Measurements from ENCODE around the gene NGB. TPM values are rescaled to one million over a fixed set of nuclear protein-coding genes. Genes with fewer than 3 reads are reported as not detected.
A peak's percentile ranks its signal among the peaks of the same experiment; 100 is the strongest.

The NGB gene
- total and polyA plus RNA-seq, 7 experiments from 2014 or later: not detected

GRCh38 chr14:77251870-77252269, 19.1 kb downstream of the NGB start:
- H3K27ac Mint-ChIP-seq: no peak overlapping the region
- Histone ChIP-seq H3K4me3 (ENCODE audit: low read length) (no peak overlapping the region), H3K9me3 (ENCODE audit: control insufficient read depth in 2 of 3, low read length in 3 of 3) (no peaks in the 10 kb centered on the region), H3K27ac (ENCODE audit: low read depth, low read length) (no peak overlapping the region), H3K4me1 (ENCODE audit: control insufficient read depth in 2 of 2, insufficient read depth in 2 of 2, low read length in 2 of 2) (no peaks in the 10 kb centered on the region), H3K27me3 (ENCODE audit: control insufficient read depth in 2 of 2, insufficient read depth in 2 of 2, low read length in 2 of 2) (no peaks in the 10 kb centered on the region), H3K36me3 (ENCODE audit: control insufficient read depth in 2 of 3, insufficient read depth in 3 of 3, low read length in 3 of 3) (no peaks in the 10 kb centered on the region)
- no peaks in the 10 kb centered on the region for H3K9me3 Mint-ChIP-seq
- ATAC-seq (no peak), DNase-seq (no peak)
- intact Hi-C loops (cut with micrococcal nuclease): no loop called here
- H3K4me1 Mint-ChIP-seq: no peaks in the 10 kb centered on the region
- H3K4me3 Mint-ChIP-seq: no peak overlapping the region
- peaks cover 0 to 10% (median 0%) of the 10 kb centered on the region in 5 donors for H3K27me3 Mint-ChIP-seq
- CTCF ChIA-PET: no interaction called here
- H3K36me3 Mint-ChIP-seq: no peaks in the 10 kb centered on the region
- POLR2A ChIA-PET: no interaction called here

- Histone ChIP-seq H3K36me3 (ENCODE audit: control insufficient read depth in 2 of 3, insufficient read depth in 3 of 3, low read length in 3 of 3) (no peaks in the 10 kb centered on the region), H3K4me1 (ENCODE audit: control insufficient read depth in 2 of 2, insufficient read depth in 2 of 2, low read length in 2 of 2) (no peaks in the 10 kb centered on the region), H3K9me3 (ENCODE audit: control insufficient read depth in 2 of 3, low read length in 3 of 3) (no peaks in the 10 kb centered on the region), H3K27ac (ENCODE audit: low read depth, low read length) (no peak overlapping the region), H3K27me3 (ENCODE audit: control insufficient read depth in 2 of 2, insufficient read depth in 2 of 2, low read length in 2 of 2) (no peaks in the 10 kb centered on the region), H3K4me3 (ENCODE audit: low read length) (no peak overlapping the region)
- no peaks in the 10 kb centered on the region for H3K9me3 Mint-ChIP-seq
- H3K4me1 Mint-ChIP-seq: no peaks in the 10 kb centered on the region
- ATAC-seq (no peak), DNase-seq (no peak)
- no peak overlapping the region for H3K4me3 Mint-ChIP-seq
- CTCF ChIA-PET: no interaction called here
- H3K27me3 Mint-ChIP-seq: peaks cover 0 to 9% (median 3%) of the 10 kb centered on the region in 5 donors
- H3K27ac Mint-ChIP-seq: no peak overlapping the region
- POLR2A ChIA-PET: no interaction called here
- H3K36me3 Mint-ChIP-seq: no peaks in the 10 kb centered on the region
- intact Hi-C loops (cut with micrococcal nuclease): no loop called here
Observed at GRCh38 chr14:77250927-77251326, 20.1 kb downstream of the NGB start.

- H3K4me1 Mint-ChIP-seq: no peaks in the 10 kb centered on the region
- DNase-seq: no peak
- Histone ChIP-seq H3K27me3 (ENCODE audit: control insufficient read depth in 2 of 2, insufficient read depth in 2 of 2, low read length in 2 of 2) (no peaks in the 10 kb centered on the region), H3K4me3 (ENCODE audit: low read length) (no peak overlapping the region), H3K4me1 (ENCODE audit: control insufficient read depth in 2 of 2, insufficient read depth in 2 of 2, low read length in 2 of 2) (no peaks in the 10 kb centered on the region), H3K9me3 (ENCODE audit: control insufficient read depth in 2 of 3, low read length in 3 of 3) (no peaks in the 10 kb centered on the region), H3K36me3 (ENCODE audit: control insufficient read depth in 2 of 3, insufficient read depth in 3 of 3, low read length in 3 of 3) (no peaks in the 10 kb centered on the region), H3K27ac (ENCODE audit: low read depth, low read length) (no peak overlapping the region)
- ATAC-seq: no peak
- H3K27me3 Mint-ChIP-seq: peaks cover 0 to 9% (median 0%) of the 10 kb centered on the region in 5 donors
- no peak overlapping the region for H3K4me3 Mint-ChIP-seq
- H3K9me3 Mint-ChIP-seq: no peaks in the 10 kb centered on the region
- ChIA-PET CTCF (no interaction called here), POLR2A (no interaction called here)
- H3K36me3 Mint-ChIP-seq: no peaks in the 10 kb centered on the region
- intact Hi-C loops (cut with micrococcal nuclease): no loop called here
- no peak overlapping the region for H3K27ac Mint-ChIP-seq
Observed at GRCh38 chr14:77249286-77249685, 21.7 kb downstream of the NGB start.

DNA sequence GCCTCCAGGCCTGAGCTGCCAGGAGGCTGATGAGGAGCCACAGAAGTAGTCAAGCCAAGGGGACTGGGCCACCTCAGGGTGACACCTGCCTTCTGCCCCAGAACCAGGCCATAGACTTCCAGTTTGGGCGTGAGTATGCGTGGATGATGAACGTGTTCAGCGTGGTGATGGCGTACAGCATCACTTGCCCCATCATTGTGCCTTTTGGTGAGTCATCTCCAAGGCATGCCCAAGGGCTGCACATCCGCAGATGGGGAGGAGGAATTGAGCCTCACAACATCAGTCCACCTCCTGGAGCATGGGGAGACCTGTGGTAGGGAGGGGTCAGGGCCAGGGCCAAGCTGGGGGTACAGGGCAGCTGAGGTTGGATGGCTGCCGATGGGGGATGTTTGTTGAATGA, 22.3 kb downstream of the NGB start:
- Mint-ChIP-seq H3K4me3 (no peak overlapping the region), H3K27ac (no peak overlapping the region), H3K4me1 (no peaks in the 10 kb centered on the region), H3K9me3 (no peaks in the 10 kb centered on the region), H3K36me3 (no peaks in the 10 kb centered on the region), H3K27me3 (peaks cover 0 to 6% (median 0%) of the 10 kb centered on the region in 5 donors)
- Histone ChIP-seq H3K9me3 (ENCODE audit: control insufficient read depth in 2 of 3, low read length in 3 of 3) (no peaks in the 10 kb centered on the region), H3K4me1 (ENCODE audit: control insufficient read depth in 2 of 2, insufficient read depth in 2 of 2, low read length in 2 of 2) (no peaks in the 10 kb centered on the region), H3K36me3 (ENCODE audit: control insufficient read depth in 2 of 3, insufficient read depth in 3 of 3, low read length in 3 of 3) (no peaks in the 10 kb centered on the region), H3K4me3 (ENCODE audit: low read length) (no peak overlapping the region), H3K27me3 (ENCODE audit: control insufficient read depth in 2 of 2, insufficient read depth in 2 of 2, low read length in 2 of 2) (no peaks in the 10 kb centered on the region), H3K27ac (ENCODE audit: low read depth, low read length) (no peak overlapping the region)
- intact Hi-C loops (cut with micrococcal nuclease): no loop called here
- ChIA-PET CTCF (no interaction called here), POLR2A (no interaction called here)
- no peak for DNase-seq
- ATAC-seq: no peak

- no peak overlapping the region for H3K4me3 ChIP-seq (ENCODE audit: low read length)
- H3K4me1 Mint-ChIP-seq: no peaks in the 10 kb centered on the region
- ChIA-PET CTCF (no interaction called here), POLR2A (interaction anchor here (0.6 kb wide), 1 partner anchor 274 kb away, joined by 6 read pairs; no protein-coding TSS in a partner anchor)
- no peak overlapping the region for H3K27ac Mint-ChIP-seq
- no peaks in the 10 kb centered on the region for H3K9me3 Mint-ChIP-seq
- ATAC-seq: no peak
- peaks cover 0 to 4% (median 0%) of the 10 kb centered on the region in 5 donors for H3K27me3 Mint-ChIP-seq
- no peak overlapping the region for H3K4me3 Mint-ChIP-seq
- H3K36me3 ChIP-seq (ENCODE audit: control insufficient read depth in 2 of 3, insufficient read depth in 3 of 3, low read length in 3 of 3): no peaks in the 10 kb centered on the region
- H3K9me3 ChIP-seq (ENCODE audit: control insufficient read depth in 2 of 3, low read length in 3 of 3): no peaks in the 10 kb centered on the region
- H3K36me3 Mint-ChIP-seq: no peaks in the 10 kb centered on the region
- no peak overlapping the region for H3K27ac ChIP-seq (ENCODE audit: low read depth, low read length)
- intact Hi-C loops (cut with micrococcal nuclease): no loop called here
- no peaks in the 10 kb centered on the region for H3K27me3 ChIP-seq (ENCODE audit: control insufficient read depth in 2 of 2, insufficient read depth in 2 of 2, low read length in 2 of 2)
- DNase-seq: no peak
- H3K4me1 ChIP-seq (ENCODE audit: control insufficient read depth in 2 of 2, insufficient read depth in 2 of 2, low read length in 2 of 2): no peaks in the 10 kb centered on the region
Observed at GRCh38 chr14:77246784-77247183, 24.2 kb downstream of the NGB start.

DNA sequence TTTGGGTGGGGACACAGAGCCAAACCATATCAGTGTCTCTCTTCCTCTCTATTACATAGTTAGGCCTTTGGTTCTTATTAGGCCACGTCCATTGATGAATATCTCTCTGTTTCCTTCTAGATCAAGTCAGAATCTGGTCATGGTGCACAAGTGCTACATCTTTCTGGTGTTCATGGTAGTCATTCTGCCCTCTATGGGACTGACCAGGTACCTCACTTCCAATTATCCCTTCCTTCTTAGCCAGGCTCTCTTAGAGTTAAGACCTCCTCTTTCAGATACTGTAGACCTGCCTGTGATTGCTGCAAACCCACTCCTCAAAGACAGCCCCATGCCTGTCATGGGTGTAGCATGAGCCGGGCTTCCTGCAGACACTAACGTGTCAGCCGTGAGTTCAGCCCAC, 25.2 kb downstream of the NGB start:
- H3K9me3 Mint-ChIP-seq: no peaks in the 10 kb centered on the region
- peaks cover 0 to 4% (median 0%) of the 10 kb centered on the region in 5 donors for H3K27me3 Mint-ChIP-seq
- no peak overlapping the region for H3K27ac Mint-ChIP-seq
- ATAC-seq: no peak
- Histone ChIP-seq H3K27me3 (ENCODE audit: control insufficient read depth in 2 of 2, insufficient read depth in 2 of 2, low read length in 2 of 2) (no peaks in the 10 kb centered on the region), H3K4me1 (ENCODE audit: control insufficient read depth in 2 of 2, insufficient read depth in 2 of 2, low read length in 2 of 2) (no peaks in the 10 kb centered on the region), H3K9me3 (ENCODE audit: control insufficient read depth in 2 of 3, low read length in 3 of 3) (no peaks in the 10 kb centered on the region), H3K4me3 (ENCODE audit: low read length) (no peak overlapping the region), H3K36me3 (ENCODE audit: control insufficient read depth in 2 of 3, insufficient read depth in 3 of 3, low read length in 3 of 3) (no peaks in the 10 kb centered on the region), H3K27ac (ENCODE audit: low read depth, low read length) (no peak overlapping the region)
- POLR2A ChIA-PET: no interaction called here
- no peaks in the 10 kb centered on the region for H3K4me1 Mint-ChIP-seq
- CTCF ChIA-PET: no interaction called here
- no peak for DNase-seq
- no peaks in the 10 kb centered on the region for H3K36me3 Mint-ChIP-seq
- intact Hi-C loops (cut with micrococcal nuclease): no loop called here
- H3K4me3 Mint-ChIP-seq: no peak overlapping the region

DNA sequence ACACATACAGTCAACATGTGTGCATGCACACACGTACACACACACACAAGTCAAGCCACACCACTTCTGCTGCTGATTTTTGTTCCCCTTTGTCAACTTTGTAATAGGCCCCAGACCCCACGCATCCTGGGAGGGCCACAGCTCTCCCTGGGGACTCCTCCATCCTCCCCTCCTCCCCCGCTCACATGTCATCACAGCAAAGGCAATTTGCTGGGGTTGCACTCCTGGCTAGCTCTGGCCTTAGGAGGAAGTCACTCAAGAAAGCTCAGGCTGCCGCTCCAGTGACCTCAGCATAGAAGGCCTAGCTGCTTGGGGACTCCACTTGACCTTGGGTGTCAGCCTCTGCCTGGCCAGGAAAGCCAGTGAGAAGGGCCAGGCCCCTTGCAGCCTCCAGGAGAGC, 27.2 kb downstream of the NGB start:
- no peaks in the 10 kb centered on the region for H3K9me3 Mint-ChIP-seq
- H3K27ac Mint-ChIP-seq: no peak overlapping the region
- Histone ChIP-seq H3K4me3 (ENCODE audit: low read length) (no peak overlapping the region), H3K27ac (ENCODE audit: low read depth, low read length) (no peak overlapping the region), H3K36me3 (ENCODE audit: control insufficient read depth in 2 of 3, insufficient read depth in 3 of 3, low read length in 3 of 3) (no peaks in the 10 kb centered on the region), H3K27me3 (ENCODE audit: control insufficient read depth in 2 of 2, insufficient read depth in 2 of 2, low read length in 2 of 2) (no peaks in the 10 kb centered on the region), H3K4me1 (ENCODE audit: control insufficient read depth in 2 of 2, insufficient read depth in 2 of 2, low read length in 2 of 2) (no peaks in the 10 kb centered on the region), H3K9me3 (ENCODE audit: control insufficient read depth in 2 of 3, low read length in 3 of 3) (no peaks in the 10 kb centered on the region)
- POLR2A ChIA-PET: no interaction called here
- CTCF ChIA-PET: no interaction called here
- H3K4me1 Mint-ChIP-seq: no peaks in the 10 kb centered on the region
- DNase-seq (no peak), ATAC-seq (peak; percentile 28)
- H3K36me3 Mint-ChIP-seq: no peaks in the 10 kb centered on the region
- intact Hi-C loops (cut with micrococcal nuclease): no loop called here
- H3K4me3 Mint-ChIP-seq: no peak overlapping the region
- peaks cover 0 to 4% (median 0%) of the 10 kb centered on the region in 5 donors for H3K27me3 Mint-ChIP-seq

Data from naive thymus-derived CD4-positive, alpha-beta T cell (primary cell).